GM12875 (cell line): Measurements from ENCODE around the gene CNTNAP3.
"Not testable (repeated sequence)": the region's sequence is repeated elsewhere in the genome, so short reads cannot be mapped to it uniquely, and the experiment has no call there.

Experiments
- H3K4me3 ChIP-seq: one replicate; pipeline ENCODE4 v1.5.1; 2011; ENCODE audit warnings: low read depth, low read length, control low read depth
- TF ChIP-seq, protein P1 (sequence below): IDR thresholded peaks from 2 replicates; pipeline ENCODE4 v1.5.1; 2011; ENCODE audit warnings: low read depth, mild to moderate bottlenecking, control low read depth, inconsistent platforms, low read length, moderate library complexity, borderline replicate concordance; ENCODE audit not compliant: insufficient read depth

The CNTNAP3 gene

DNA sequence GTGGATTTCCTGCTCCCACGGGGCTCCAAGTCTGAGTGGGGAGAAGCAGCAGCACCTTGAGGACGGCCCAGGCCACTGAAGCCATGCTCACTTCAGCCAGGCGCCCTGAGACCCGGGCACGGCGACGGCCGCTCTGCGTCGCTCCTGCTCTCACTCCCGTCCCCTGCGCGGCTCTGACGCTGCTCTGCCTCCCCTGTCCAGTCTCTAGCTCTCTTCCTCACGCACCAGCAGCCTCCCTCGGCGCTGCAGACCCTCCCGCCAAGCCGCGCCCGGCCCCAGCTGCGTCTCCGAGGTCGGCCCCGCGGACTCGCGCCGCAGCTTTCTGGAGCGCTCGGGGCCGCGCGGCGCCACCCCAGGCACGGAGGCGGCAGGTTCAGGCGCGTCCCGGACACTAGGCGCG, at the start of gene CNTNAP3:
TSS of gene CNTNAP3 (minus strand) at position 188 of the 400 bp plus-strand sequence. CDS start at position 85, 103 bp downstream.
- H3K4me3 ChIP-seq, result not testable (repeated sequence)

DNA sequence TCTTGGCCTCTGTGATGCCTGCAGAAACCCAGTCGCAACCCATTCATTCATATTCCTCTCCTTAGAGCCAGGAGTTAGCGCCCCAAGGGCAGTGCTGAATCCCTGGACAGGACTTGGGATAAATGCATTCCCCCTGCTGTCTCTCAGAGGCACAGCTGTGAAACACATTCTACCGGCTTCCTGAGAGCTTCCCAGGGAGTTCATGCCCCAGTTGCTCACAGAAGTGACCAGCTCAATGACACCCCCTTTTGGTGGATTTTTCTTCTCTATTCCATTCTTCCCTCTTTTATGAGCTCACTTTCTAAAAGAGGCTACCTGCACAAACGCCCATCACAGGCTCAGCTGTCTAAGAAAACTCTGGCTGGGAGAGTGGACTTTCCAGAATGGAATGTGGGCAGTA, 8.0 kb downstream of the CNTNAP3 start:
- not testable (repeated sequence) for H3K4me3 ChIP-seq

DNA sequence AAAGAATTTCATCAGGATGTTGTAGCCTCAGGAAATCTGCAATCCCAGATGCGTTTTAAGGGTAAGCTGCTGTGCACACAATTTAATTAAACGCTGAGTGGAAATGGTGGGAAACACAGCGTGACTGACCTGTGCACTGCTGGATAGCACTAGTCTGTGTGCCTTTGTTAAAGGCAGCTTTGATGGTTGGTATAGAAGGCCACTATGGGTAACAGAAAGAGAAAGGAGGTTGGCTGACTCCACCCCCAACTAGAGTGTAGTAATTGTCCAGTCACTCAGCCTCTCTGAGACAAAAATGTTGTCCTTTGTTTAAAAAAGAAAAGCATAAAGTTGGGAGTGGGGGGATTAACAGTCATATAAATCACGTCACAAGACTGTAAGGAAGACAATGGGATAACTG, 45.5 kb downstream of the CNTNAP3 start:
- H3K4me3 ChIP-seq, result not testable (repeated sequence)

DNA sequence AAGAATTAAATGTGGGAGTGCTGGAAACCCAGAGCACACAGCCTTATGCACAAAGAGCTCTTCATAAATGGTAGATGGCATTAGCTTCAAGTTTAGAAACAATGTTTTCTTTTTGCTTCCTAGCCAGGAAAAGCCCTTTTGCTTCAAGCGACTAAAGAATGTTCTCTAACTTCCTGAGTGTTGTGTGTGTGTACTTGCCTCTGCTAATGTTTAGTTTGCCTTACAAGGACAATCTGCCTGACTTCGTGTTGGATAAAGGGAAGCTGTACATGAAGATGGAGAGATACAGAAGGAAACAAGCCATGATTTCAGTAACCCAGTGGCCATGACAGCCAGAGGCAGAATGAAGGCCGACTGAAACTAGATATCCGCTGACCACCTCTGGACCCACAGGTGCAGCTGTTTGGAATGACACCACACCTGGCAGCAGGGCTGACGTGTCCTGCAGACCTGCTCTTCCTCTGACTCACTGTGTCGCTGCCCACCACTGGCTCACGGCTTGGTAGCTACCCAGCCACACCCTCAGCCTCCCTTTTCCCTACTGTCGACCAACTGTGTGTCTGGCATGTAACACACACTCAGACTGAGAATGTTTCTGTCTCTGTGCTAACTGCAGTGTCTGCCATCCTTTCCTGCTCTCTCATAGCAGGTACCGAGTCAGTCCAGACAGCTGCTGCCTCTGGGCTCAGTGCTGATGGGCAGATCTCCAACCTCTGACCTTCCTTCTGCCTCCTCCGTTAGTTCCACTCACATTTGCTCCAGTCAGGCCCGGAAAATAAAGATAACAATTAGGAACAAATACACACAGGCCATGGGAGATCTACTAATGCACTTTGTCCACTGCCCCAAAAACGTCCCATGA, 55.6 kb downstream of the CNTNAP3 start:
- H3K4me3 ChIP-seq, result not testable (repeated sequence)

DNA sequence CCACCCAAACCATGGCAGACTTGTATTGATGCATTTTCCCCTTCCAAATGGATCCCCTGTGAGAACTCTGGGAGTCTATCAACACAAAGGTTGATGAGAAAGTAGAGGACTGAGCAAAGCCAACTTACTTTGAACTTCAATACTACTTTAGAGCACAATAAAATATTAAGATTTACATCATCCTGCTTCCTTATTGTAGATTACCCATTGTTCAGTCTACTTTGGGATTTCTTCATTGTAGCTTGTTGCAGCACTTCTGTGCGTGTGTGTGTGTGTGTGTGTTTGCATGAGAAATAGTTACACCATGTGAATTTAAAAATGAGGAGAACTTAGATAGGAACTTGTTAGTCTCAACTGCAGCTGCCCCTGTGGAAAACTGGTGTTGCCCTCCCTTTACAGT, 72.0 kb downstream of the CNTNAP3 start:
- H3K4me3 ChIP-seq, result not testable (repeated sequence)

DNA sequence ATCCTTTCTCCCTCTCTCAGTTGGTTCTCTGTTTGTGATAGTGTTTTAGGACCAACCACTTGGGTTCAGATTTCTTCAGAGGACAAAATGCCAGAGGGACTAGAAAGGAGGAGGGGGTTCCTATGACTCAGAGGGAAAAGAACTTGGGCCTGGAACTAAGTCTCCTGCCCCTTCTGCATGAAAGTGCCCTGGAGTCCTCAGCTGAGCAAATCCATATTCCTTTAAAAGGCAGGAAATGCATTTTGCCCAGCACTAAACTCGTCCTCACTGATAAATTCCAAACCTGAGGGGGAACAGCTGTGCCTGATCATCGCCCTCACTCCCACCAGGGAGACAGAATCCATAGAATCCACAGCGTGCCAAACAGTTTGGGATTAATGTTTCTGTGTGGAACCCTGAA, 78.2 kb downstream of the CNTNAP3 start:
- not testable (repeated sequence) for H3K4me3 ChIP-seq

DNA sequence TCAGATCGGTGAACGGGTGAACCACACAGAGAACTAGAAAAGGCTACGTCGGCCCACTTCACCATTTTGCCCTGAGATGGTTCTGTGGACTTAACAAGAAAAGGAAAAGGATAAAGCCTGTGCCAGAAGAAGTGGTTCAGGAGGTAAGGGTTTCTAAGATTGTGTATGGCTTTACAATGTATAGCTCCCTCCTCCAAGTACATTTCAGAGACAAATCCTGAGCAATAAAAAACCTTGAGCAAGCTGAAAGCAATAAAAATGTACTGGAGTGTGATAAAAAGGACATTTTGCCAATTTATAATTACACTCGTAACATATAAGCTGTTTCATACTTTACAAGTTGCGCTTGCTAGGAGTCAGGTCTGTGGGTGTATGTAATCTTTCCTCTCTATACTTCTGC, 81.3 kb downstream of the CNTNAP3 start:
- not testable (repeated sequence) for H3K4me3 ChIP-seq

DNA sequence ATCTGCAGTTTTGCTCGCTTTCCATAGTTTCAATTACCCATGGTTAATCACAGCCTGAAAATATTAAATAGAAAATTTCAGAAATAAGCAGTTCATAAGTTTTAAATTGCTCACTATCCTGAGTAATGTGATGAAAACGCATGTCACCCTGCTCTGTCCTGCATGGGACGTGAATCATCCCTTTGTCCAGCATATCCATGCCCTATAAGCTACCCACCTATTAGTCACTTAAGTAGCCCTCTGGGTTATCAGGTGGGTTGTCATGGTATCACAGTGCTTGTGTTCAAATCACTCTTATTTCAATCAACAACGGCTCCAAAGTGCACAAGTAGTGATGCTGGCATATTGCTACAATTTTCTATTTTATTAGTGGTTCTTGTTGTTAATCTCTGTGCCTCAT, 82.1 kb downstream of the CNTNAP3 start:
- H3K4me3 ChIP-seq, result not testable (repeated sequence)

DNA sequence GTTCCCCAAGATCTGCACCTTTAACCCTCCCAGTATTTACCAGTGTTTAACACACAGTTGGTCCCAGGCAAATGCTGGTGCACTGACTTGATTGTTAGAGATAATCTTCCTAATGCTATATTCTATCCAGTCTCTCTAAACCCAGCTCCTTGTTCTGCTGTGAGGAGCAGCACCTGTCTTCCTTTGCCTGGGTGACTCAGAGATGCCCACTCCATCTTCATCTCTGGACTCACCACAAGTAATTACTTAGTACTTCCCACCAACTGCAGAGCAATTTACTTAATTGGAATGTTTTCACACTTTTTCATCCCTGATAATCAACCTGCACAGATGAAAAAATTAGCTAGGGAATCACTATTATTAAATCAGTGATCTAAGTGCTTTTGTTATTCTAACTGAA, 87.6 kb downstream of the CNTNAP3 start:
- not testable (repeated sequence) for H3K4me3 ChIP-seq

DNA sequence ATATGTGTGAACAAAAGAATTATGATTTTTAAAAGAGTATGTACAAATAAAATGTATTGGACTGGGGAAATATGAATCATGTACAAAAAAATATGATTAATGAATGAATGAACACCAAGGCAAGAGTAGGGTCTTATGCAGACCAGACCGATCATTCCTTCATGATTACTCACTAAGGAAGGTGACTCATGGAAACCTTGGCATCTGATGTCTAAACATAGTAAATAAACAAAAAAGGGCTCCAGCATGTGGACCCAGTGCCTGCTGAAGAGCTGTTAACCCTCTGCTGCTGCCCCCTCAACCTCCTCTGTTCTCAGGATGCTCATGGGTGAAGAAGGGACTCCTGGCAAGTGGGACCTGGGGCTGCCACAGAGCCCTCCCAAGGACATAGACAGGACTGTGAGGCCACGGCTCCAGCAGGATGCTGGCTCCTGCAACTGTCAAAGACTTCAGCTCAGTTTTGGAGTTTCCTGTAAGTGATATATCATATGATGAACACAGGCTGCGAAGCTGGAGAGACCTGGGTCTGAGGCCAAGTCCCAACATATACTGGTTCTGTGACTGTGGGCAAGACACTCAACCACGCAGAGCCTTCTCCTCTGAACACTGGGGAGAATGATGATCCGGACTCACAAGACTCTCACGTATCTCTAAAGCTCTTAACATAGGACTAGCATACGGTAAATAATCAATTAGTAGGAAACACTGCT, 89.8 kb downstream of the CNTNAP3 start:
- not testable (repeated sequence) for H3K4me3 ChIP-seq

DNA sequence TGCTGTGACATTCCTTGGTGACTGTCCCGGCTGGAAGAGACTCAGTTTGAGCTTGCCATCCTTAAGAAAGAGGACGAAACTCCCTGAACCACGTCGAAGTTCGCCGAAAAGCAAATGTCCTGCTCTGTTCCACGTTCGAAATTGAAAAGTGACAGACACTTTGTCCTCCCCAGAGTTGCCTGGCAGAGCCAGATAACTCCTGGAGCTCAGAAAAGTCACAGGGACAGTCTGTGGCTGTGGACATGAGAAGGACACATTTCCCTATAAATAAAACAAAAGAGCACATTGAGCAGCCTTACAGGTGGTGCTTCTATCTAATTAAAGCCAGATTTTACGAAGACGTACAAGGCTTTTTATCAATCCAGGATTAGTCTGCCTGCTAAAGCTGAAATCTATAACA, 116.6 kb downstream of the CNTNAP3 start:
- H3K4me3 ChIP-seq, result not testable (repeated sequence)

DNA sequence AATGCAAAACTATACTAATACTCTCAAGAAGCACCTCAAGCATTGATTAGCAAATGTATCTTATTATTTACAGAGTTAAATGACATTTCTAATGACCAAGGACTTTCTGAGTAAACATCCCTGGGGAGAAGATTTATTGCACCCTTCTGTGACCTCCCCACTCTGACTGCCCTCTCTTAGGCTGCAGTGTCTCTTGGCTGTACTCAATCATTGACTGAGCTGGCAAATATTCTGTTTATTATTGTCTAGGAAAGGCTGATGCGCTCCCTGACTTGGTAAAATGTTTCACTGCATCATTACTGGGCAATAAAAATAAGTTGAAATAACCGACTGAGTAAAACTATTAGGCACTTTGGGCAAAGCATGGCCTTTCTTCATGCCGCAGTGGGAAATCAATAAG, 130.3 kb downstream of the CNTNAP3 start:
- H3K4me3 ChIP-seq, result not testable (repeated sequence)

DNA sequence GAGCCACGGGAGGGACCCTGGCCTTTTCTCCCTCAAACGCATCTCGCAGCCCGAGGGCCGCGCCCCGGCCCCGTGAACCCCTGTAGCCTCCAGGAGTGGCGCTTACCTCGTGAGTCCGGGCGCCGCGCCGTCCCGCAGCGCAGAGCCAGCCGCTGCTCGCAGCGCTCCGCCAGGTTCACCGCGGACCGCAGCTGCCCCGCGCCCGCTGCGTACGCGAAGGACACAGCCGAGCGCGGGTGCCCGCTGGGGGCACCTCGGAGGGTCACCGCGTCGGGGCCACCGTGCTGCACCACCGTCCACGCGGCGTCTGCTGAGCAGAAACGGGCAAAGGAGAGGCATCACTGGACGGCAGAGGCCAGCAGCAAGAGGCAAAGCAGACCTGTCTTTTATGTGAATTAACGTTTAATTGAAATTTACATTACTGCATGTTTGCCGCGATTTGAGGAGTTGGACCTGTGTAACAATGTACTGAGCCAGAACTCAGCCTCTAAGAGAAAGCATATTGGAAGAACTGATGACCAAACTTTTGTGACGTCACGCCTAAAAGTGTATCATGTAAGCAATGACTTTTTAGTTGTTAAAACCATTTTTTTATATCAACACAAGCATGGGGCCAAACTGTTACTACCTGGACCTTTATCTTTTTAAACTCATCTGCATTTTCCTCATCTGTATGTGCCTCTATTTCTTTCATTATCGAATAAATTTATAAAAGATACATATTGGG, 155.0 kb downstream of the CNTNAP3 start:
- H3K4me3 ChIP-seq, result not testable (repeated sequence)

DNA sequence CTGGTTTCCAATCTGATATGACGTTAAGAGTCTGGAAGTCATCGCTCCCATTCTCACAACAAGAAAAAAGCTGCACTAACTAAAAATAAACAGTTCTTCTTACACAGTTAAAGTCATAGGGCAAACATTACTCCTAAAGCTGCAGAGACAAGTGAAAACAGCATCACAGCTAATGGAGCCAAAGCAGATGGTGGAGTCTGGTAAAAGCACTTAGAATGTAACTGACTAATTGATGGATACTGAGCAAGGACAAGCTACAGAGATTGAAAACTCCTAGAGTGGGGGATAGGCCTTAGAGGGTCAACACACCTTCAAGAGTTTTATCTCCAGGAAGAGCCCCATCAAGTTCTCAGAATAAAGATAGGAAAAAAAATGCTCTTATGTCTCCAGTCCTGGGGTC, 166.6 kb downstream of the CNTNAP3 start:
- H3K4me3 ChIP-seq, result not testable (repeated sequence)

DNA sequence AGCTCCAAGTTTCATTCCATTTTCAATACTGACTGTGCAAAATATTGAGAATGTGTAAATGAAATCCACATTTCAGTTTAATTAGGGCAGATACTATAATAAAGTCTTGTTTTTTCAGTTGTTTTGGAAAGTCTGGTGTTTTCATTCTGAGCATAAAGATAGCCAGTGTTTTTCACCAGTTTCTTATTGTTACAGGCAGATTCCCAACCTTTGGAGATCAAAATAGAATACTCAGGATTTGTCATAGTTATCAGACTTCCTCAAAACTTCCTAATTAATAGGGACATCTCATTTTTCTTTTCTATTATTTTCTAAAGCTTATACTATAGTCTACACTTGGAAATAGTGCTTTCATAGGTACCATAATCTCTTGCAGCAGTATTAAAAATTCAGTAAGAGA, 176.2 kb downstream of the CNTNAP3 start:
- H3K4me3 ChIP-seq, result not testable (repeated sequence)

DNA sequence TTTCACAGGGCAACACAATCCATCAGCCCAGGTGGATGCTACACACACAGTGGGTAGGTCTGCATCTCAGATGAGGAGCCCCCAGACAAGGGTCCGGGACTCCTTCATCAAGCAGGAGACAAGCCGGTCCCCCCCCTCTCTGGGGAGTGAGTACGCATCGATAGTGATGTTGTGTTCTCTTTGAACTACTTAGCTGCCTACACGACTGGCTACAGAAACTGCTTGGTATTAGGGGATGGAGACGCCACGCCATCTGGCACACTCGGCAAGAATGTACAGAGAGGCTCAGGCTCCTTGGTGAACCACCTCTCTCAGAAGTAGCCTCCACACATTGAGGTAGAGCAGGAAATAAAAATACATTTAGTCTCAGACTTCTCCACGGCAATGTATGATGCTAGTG, 179.8 kb downstream of the CNTNAP3 start:
- no peak overlapping the region for H3K4me3 ChIP-seq
- TF ChIP-seq, protein P1, sequence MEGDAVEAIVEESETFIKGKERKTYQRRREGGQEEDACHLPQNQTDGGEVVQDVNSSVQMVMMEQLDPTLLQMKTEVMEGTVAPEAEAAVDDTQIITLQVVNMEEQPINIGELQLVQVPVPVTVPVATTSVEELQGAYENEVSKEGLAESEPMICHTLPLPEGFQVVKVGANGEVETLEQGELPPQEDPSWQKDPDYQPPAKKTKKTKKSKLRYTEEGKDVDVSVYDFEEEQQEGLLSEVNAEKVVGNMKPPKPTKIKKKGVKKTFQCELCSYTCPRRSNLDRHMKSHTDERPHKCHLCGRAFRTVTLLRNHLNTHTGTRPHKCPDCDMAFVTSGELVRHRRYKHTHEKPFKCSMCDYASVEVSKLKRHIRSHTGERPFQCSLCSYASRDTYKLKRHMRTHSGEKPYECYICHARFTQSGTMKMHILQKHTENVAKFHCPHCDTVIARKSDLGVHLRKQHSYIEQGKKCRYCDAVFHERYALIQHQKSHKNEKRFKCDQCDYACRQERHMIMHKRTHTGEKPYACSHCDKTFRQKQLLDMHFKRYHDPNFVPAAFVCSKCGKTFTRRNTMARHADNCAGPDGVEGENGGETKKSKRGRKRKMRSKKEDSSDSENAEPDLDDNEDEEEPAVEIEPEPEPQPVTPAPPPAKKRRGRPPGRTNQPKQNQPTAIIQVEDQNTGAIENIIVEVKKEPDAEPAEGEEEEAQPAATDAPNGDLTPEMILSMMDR, result no peak

DNA sequence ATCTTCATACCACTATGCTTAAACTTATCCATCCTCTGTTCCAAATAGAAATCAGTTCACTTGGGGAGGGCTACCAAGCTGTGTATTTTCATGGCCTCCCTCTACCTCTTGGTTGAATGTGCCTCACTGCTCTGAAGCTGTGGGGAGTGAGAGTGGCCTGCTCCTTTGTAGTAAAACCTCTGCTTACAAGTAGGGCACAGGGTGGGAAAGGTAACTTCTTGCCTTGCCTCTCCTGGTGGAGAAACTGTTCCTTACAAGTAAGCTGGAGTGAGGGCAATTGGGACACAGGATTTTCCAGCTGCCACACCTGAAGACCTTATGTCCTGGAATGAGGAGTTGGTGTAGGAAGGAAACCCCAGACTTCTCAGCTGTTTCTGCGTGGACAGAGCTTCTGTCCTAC, 190.8 kb downstream of the CNTNAP3 start:
- H3K4me3 ChIP-seq, result not testable (repeated sequence)

DNA sequence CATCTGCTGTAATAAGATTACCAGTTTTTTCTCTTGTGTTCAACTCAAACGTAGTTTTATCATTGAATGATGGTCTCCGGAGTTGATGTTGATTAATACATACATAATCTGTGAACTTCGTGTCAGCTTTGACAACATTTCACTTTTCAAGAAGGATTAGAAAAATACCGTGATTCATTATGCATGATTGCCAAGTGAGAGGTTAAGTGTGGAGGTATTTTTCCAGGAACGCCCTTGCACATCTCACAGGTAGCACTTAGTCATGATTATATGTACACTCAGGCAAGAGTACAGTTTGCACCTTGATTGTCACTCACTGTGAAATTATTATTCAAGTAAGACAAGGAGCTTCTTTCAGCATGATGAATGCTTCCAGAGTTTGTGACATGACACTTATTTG, 202.7 kb downstream of the CNTNAP3 start:
- not testable (repeated sequence) for H3K4me3 ChIP-seq

DNA sequence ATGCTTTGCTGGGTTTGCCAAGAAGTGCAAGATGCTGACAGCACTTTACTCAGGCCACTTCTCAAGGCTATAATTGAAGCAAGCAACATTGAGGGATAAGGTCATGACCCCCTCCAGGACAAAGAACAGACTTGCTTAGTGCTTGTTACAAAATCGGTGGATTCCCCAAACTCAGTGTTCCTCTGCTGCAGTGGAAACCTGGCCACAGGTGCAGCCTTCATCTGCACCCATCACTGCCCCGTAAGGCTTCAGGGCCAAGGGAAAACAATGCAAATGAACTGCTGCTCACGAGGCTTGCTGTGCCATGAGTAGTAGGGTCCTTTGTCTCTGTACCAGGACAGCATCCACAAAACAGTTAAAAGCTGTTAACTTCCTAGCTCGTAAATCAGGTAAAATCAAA, 205.4 kb downstream of the CNTNAP3 start:
- not testable (repeated sequence) for H3K4me3 ChIP-seq

DNA sequence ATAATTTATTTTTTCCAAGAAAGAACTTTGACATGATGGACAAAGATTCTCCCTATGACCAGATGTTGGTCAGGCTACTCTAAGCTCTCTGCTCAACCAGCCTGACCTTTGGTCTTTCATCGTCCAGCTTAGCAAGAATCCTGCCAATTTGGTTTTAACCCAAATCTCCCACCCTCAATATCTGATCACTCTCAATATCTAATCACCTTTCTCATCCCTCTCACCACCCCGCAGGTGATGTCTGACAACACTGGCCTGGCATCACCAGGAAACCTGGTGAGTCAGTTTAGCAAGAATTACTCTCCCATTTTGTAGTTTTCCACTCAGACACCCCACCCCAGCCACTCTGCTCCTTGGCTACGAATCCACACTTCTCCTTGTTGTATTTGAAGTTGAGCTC, 207.9 kb downstream of the CNTNAP3 start:
- not testable (repeated sequence) for H3K4me3 ChIP-seq
